HG03571 (cell line): ENCODE data around the gene CUZD1.

ENCODE experiments used
- ATAC-seq: cut with Tn5 transposase; IDR thresholded peaks from one replicate; pipeline ENCODE4 v1.9.1; 2021; ENCODE audit not compliant: unreplicated experiment

CUZD1 gene

DNA sequence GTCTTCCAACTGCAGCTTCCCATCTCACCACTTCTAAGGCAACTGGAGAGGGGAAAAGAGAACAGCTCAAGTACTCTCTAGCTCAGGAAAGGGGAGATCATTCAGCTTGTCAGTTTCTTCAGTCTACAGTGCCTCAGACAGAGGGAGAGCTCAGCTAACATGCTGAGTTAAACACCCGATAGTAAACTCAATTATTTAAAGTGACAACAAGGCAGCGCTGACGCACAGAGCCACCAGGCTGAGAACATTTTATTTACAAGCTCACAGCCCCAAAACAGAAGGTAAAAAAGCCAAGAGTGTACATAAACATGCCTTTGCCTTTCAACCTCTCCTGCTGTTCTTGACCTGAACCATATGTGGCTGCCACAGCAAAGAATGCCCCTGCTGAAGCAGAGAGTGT lies 10.1 kb upstream of the CUZD1 start:
- ATAC-seq = no peak

DNA sequence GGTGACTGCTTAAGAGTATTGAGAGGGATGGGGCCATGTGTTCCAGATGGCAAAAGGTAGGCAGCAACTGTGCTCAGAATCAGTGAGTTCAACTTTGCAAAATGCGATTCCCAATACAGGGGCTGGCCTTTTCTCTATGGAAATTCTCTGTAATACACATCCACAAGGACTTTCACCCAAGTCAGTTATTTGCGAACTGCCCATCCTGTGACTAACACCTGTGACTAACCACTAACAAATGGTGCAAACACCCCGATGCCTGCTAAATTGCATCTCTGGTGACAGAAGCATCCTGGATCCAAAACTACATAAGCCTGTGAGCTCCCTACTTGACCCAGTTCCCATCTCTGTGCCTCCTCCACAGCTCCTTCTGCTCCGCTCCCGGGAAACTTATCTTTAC lies 9.0 kb upstream of the CUZD1 start:
- no peak for ATAC-seq

DNA sequence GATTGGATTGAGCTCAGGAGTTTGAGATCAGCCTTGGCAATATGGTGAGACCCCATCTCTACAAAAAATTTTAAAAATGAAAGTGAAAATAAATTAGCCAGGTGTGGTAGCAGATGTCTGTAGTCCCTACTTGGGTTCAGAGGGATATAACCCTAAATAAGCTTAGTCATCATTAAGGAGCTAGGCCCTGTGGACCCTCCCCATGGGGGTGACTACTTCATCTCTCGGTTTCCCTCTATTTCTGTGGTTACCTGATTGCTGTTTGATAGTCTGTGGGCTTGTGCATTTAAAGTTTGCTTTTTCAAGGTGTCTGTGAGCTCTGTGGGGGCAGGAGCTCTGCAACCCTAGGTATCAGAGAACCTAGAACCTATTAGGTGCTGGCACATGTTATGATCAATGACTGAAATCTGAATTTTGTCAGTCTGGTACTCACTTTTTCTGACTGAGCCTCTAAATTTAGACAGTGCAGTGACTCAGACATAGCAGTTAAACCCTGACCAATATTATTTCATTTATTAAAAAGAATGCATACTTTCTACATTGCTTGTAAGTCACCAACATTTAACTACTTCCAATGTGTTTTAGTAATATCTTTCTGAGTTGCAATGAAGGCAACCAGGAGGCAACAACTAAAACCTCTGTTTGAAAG lies 8.1 kb upstream of the CUZD1 start:
- no peak for ATAC-seq

DNA sequence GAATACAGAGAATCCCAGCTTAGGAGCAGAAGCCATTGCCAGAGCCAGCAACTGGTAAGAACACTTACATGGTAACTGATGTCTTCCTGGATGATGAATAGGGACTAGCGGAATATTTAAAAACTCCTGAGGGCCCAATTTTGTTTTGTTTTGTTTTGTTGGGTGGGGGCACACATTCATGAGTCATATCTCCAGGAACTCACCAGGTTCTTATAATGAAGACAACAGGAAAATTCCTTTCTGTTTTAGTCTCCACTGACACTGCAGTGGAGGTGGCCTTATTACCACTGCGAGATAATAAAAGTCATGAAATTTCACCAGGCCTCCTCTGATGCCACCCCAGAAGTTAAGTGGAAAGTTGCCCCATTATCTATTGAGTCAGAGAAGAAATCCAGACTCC lies 6.6 kb upstream of the CUZD1 start:
- no peak for ATAC-seq

DNA sequence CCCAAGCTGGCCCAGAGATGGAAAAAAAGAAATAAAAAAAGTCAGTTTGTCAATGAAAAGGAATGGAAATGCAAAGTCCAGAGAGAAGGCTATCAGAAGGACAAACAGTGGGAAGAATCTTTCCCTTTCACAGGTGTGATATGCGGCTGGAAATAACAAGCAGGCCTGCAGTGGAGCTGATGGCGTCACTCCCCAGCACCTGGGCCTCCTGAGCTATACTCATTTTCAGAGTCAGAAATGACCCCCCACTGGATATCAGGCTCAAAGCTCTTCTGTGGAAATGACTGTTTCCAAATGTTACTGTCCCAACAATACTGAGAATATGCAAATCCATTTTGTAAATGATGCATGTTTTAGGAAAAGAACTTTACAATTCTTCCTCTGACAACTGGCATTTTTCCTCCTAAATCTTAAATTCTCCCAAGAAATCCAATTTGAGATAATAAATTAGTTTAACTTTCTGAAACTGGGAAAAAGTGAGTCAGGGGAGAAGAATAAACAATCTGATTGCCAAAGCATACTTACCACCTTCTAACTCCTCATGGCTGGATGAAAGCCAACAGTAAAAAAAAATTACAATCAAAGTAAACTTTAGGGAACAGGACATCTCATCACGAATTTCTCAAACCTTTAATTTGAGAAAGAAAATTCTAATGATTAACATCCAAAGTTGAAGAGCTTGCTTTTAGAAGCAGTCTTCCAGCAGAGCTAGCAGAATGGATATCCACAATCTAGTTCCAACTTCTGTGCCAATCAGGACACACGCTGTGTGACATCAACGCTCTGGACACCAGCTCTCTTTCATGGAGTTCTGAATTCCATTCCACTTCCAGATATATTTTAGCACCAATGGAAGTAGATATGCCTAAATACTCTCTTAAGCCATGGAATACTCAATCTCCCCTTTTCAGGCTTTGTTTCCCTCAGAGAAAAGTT lies 5.3 kb upstream of the CUZD1 start:
- ATAC-seq = no peak

DNA sequence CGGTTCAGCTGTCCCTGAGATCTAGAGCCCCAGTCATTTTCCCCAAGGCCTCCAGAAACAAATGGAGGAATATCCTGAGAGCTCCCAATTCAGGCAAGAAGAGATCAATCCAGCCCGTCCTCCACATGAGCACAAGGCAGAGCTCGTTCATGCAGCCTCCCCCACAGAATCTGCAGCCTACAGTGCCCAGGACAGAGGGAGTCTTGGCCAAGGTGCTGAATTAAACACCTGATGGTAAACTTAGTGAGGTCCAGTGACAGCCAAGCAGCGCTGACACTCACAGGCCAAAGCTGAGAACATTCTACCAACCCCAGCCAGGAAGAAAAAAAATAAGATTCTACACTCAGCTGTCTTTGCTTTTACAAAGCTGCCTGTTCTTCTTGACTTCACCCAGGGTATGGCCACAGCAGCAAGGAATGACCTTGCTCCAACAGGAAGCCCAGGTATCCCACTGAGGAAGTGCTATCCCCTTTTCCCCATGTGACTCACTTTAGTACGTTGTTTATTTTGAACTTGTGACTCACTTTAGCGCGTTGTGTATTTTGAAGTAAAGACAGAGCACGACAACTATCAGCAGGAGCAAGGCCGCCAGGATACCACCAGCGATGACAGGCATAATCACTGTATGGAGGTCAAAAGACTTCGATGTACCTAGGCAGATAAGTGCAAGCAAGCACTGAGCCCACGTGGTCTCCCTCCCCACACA lies 4.4 kb upstream of the CUZD1 start:
- no peak for ATAC-seq

DNA sequence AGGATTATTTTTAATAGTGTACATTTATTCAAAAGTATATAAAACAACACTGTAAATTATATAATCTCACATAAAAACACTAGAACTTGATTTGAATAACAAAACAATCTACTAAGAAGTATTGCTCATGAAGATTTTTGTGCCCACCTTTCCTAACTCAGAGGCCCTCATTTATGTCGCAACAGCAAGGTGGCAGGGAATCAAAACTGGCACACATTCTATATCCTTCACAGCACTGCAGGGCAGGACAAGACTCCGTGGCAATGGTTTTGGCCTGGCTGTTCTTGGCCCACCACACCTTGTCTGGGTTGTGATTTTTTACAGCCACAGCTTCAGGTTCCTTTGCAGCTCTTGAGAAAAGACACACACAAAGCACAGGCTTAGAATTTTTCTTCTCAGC lies 3.4 kb upstream of the CUZD1 start:
- ATAC-seq = no peak

DNA sequence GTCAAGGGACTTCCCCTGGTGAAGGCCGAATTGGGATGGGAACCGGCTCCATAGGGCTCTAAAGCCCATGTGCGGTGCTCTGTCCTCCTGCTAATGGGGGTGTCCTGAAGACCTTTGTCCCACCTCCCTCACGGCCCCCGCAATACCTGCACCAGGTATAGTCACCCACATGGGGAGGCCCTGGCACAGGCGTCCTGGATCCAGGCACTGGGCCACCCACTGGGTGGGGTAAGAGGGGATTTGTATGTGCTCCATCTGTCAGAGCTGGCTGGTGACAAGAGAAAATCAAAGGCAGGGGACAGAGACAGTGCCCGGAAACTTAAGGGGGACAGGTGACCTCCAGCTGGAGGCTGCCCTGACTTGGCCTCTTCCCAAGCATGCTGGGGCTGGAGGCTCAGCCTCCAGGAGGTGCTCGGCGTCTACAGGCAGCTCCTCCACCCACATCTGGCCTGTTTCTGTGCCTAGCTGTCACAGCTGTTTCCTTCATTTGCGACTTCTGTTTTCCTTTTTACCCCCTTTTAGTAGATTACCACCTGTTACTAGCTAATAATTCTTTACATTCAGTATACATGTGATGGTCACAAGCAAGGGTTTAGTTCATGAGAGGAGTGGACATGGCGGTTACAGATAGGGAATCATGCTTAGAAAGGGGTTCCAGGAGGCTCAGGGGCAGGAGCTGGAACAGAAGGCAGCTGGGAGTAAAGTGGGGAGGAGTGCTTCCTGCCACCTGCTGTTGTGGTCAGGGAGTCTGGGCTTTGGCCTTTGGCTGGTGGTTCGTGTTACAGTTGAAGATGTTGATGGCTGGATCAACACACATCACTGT lies 2.3 kb upstream of the CUZD1 start:
- no peak for ATAC-seq

DNA sequence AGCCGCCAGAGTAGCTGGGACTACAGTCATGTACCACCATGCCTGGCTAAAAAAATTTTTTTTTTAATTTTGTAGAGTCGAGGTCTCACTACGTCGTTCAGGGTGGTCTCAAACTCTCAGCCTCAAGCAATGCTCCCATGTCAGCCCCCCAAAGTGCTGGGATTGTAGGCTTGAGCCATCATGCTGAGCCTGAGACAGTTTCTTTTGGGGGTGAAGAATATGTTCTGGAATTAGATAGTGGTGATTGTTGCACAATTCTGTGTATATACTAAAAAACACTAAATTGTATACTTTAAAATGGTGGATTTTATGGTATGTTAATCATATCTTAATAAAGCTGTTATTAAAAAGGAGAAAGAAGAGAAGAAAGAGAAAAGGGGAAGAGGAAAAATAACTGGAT lies 1.5 kb downstream of the CUZD1 start:
- ATAC-seq = no peak

DNA sequence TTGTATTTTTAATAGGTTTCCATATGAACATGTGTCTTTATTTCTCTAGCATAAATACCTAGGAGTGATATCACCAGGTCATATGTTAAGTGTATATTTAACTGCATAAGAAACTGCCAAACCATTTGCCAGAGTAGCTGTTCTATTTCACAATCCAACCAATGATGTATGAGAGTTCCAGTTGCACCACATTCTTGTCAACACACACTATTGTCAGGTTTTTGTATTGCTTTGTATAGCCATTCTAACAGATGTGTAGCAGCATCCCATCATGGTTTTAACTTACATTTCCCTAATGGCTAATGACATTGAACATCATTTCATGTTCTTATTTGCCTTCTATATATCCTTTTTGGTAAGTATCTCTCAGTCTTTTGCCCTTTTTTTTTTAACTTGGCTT lies 4.1 kb downstream of the CUZD1 start:
- no peak for ATAC-seq

DNA sequence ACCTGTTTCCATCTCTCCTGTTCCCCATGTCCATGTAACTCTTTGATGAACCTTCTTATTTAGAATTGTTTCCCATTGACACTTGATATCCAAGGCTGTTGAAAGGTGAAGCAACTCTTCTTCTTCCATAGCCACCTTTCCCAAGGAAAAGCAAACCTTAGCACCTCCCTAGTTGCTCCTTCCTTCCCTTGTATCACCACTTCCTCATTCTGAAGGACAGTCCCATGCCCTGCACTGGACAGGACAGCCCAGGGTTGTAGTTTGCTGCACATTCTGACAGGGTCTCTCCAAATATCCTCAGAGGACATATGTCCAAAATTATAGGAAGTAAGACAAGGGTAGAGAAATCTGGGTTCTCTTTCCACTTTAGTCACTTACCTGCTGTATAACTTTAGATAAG lies 6.2 kb downstream of the CUZD1 start:
- no peak for ATAC-seq

DNA sequence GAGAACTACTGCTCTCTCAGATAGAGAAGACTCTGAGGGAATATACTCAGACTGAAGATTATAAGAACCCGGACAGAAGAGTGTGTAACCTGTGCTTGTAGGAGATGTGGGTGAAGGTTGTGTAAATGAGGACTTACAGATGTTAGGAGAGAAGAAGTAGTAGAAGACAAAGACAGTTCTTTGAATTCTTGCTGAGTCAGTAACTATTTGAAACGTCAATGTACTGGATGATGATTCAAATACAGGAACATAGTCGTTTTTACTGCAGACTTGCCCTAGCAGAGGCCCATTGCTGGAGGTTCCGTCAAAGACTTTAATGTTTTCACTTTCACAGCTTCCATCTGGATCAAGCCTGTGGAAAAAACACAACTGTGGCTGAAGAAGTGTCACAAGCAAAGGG lies 6.8 kb downstream of the CUZD1 start:
- no peak for ATAC-seq

DNA sequence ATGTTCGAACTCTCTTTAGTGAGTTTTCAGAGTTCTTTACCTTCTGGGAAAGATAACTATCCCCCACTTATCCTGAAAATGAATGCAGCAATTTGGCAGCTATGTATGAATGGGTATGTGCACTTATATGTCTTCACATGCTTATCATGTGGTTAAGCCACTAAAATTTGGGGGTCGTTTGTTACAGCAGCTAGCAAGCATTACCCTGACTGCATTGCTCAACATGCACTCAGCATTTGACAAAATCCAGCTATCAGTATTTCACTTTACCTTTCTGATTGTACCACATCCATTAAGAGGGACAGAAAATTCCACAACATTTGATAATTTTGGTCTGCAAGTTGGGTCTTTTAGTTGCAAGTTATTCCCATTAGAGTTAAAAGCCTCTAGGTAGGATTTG lies 9.7 kb downstream of the CUZD1 start:
- no peak for ATAC-seq

DNA sequence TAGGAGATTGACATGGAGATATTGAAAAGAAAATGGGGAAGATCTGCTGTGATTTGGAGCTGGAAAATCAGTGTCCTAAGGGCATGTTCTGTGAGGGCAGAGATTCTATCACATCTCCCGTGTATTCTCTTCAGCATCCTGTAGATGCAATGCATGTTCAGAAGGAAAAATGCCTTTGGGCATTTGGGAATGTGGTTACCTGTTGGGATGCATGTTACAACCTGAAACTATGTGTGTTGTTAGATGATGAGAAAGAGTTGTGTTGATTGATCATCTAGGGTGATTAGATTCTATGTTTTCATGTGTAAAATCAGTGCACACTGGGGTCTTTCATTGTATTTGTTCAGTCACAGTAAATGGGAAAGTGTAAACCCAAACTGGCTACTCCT lies 14.7 kb downstream of the CUZD1 start:
- ATAC-seq = no peak

DNA sequence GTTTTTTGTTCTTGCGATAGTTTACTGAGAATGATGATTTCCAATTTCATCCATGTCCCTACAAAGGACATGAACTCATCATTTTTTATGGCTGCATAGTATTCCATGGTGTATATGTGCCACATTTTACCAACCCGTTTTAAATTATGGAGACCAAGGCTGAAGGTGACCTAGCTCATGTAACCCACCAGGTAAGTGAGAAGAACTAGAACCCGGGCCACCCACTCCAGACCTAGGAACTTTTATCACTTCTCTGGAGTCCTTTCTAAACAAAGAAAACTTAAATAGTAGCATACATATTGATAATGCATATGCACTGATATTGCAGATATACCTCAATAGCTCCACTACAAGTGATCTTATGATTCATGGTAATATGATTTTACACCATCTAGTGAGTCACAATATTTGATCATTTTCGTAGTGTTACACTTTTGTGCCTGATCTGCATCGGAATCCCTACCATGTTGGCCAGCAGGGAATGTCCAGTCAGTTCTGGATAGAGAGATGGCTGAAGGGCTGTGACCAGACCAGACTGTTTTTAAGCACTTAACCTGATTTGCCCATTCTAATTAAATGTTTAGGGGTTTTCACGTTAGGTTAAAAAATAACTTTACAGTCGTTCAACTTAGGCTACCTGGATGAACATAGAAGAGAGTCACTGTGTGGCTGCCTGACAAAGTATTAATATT lies 15.2 kb downstream of the CUZD1 start:
- ATAC-seq = no peak

DNA sequence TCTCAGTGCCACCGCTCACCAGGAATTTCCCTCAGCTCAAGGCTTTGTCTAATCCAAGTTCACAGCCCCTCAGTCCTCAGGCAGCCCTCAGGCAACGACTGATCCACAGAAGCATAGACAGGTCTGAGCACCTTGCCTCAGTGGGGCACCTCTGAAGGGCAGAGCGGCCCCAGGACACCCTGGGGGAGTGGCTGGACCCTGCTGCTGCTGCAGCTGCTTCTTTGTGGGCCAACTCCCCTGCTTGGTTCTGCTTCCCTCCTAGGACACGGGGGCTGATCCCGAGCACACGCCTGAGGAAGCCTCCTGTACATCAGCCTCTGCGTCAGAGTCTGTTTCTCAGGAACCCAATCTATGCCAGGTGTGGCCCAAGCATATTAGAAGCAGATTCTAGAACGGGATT lies 16.2 kb downstream of the CUZD1 start:
- no peak for ATAC-seq

DNA sequence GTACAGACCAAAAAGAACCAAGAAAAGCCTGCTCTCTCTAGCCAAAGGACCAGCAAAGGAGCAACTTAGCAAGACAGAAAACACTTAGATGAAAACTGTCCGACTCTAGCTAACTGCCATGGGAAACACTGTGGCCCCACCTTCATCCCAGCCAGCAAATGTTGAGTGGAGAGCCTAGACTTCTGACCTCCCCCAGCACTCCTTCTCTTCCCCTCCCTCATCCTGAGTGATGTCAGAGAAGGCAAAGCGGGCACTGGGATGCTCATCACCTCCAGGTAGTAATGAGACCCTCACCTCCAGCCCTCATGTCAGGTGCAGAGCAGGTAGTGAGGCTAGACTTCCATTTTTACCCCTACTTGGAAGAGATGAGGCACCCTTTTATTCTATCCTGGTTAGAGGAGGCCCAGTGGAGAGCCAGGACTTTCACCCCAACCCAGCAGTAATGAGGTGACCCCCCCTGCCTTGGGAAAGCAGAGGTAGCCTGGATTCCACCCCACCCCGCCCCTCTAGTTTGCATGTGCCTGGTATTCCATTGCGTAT lies 16.9 kb downstream of the CUZD1 start:
- ATAC-seq = no peak

DNA sequence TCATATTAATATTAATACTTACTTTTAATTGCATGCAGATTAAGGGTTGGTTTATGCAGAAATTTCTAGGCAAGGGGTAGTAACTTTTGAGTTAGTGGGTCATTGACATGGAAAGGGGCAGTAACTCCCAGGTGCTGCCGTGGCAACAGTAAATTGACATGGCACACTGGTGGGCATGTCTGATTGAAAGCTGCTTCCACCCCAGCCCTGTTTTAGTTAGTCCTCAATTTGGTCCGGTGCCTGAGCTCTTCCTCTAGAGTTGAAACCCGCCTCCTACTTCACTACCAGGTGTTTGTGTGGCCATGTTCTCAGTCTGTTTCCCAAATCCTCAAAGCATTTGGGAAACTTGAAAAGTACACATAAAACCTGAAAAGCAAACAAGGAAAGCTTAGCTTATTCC lies 18.4 kb downstream of the CUZD1 start:
- no peak for ATAC-seq

DNA sequence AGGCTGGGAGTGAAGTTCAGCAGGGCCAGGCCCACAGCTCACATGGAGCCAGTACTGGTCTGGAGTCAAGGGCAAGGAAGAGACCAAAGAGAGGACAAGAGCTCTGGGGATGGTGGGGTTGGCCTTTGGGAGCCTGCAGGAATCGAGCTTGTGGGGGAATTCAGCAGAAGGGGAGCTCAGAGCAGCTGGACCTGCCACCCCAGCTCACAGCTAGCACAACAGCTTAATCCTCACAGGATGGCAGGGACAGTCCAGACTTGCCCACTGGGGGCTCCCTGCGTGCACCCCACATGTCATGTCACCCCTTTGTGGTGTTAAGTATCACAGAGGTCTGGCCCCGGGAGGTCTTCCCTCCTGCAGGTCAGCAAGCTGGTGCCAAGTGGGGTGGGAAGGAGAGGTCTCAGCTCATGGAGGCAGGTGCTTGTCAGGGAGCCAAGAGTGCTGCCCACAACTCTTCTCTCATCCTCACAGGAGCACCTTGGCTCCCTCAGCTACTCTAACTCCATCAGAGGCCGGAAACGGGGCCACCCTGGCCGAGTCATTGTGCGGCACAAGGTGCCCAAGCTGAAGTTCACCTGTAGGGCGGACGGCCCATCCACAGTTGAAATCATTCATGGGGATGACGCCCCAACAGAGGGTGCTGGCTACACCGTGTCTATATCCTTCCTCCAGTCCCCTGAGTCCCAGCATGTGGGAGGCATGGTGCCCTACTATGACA lies 22.5 kb downstream of the CUZD1 start:
- ATAC-seq = no peak

DNA sequence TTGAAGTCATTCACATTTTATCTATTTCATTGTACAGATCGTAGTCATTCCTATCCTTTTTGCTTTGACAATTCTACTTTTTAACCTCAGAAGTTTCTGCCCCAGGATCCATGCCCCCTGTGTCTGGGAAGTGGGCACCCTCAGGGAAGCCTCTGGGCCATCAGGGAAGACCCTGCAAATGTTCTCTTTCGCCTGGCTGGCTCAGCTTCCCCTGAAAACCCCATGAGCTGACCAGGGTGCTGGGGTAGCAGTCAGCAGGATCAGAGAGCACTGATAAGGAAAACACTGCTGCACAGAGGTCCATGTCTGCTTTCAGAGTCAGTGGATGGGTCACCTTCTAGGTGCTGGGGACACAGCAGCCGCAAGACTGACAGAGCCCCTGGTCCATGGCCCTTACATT lies 23.8 kb downstream of the CUZD1 start:
- no peak for ATAC-seq
